Activated T-cell treated with anti-CD3 and anti-CD28 coated beads, Interleukin-2, amount 50 U/mL, for 72 hours (primary cell): ENCODE data around the gene GYPC. TPM values are rescaled to one million over a fixed set of nuclear protein-coding genes. Genes with fewer than 3 reads are reported as not detected.
A peak's percentile ranks its signal among the peaks of the same experiment; 100 is the strongest.
"Not testable (repeated sequence)": the region's sequence is repeated elsewhere in the genome, so short reads cannot be mapped to it uniquely, and the experiment has no call there.

ENCODE experiments used
- ATAC-seq, 2 donors: fragments of 150-1000 bp; cut with Tn5 transposase; replicated peaks in 1 of 2; 2 replicates each; pipeline ENCODE4 v1.10.0; 2021; ENCODE audit warnings: moderate library complexity in 2 of 2, mild to moderate bottlenecking in 1 of 2
- DNase-seq, 2 donors: peaks; one replicate each; pipeline ENCODE4 v3.0.0; 2021 to 2022; ENCODE audit warnings: mixed read lengths in 1 of 2
- H3K27ac Mint-ChIP-seq: one replicate; pipeline ENCODE4 v1.8.0; 2022; ENCODE audit warnings: mild to moderate bottlenecking, moderate library complexity, mixed read lengths
- H3K27me3 Mint-ChIP-seq: one replicate; pipeline ENCODE4 v1.8.0; 2022; ENCODE audit warnings: low read depth, mixed read lengths
- H3K36me3 Mint-ChIP-seq, 2 donors: one replicate each; pipeline ENCODE4 v1.8.0; 2022; ENCODE audit warnings: mixed read lengths in 2 of 2, mild to moderate bottlenecking in 1 of 2; ENCODE audit not compliant: insufficient read depth in 2 of 2
- H3K4me1 Mint-ChIP-seq: one replicate; pipeline ENCODE4 v1.8.0; 2022; ENCODE audit warnings: low read depth, mixed read lengths
- H3K4me3 Mint-ChIP-seq, 2 donors: one replicate each; pipeline ENCODE4 v1.8.0; 2022; ENCODE audit warnings: mild to moderate bottlenecking in 2 of 2, mixed read lengths in 2 of 2, moderate library complexity in 2 of 2
- H3K9me3 Mint-ChIP-seq, 2 donors: one replicate each; pipeline ENCODE4 v1.8.0; 2022; ENCODE audit warnings: mixed read lengths in 2 of 2
- total RNA-seq, 2 donors: library from RNA; stranded (reverse); gene quantifications; one replicate each; pipeline ENCODE4 v1.2.3, GENCODE V29; 2022

GYPC gene
- total RNA-seq, 2 donors from 2014 or later = 144 to 148 TPM

DNA sequence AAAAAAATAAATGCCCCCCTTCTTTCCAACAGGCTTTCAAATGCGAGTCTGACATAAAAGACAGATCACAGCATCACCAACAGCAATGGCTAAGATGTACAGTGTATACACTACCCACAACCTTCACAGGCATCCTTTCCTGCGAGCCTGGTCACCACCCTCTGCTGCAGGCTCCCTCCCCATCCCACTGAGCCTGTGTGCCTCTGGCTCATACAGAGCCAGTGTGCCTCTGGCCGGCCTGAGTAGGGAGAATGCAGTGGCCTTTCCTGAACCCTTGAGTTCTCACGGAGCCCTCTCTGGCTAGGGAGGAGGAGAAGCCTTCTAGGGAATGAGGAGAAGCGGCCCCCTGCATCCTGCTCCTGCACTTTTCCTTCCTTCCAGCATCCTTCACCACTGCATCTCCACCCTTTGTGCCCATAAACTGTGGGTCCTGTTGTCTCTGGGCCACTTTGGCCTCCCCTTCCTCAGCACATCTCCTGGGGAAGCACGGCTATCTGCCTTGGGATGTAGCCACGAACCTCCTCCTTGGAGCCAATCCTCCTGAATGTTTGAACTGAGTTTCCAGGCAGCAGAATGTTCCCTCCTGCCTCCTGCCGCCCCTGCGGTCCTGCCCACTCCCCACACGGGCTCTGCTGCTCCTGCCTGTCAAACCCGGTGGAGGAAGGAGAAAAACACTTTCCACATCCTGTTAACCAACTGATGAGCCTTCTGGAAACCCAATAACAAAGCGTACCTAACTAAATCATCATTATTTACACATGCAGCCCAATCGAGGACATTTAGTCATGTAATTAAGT, 22.5 kb downstream of the GYPC start:
- Mint-ChIP-seq H3K9me3 (peaks cover 5% of the 10 kb centered on the region in 2 donors), H3K36me3 (peaks cover 14 to 37% of the 10 kb centered on the region in 2 donors), H3K4me1 (peaks cover 6% of the 10 kb centered on the region), H3K4me3 (no peak overlapping the region), H3K27ac (peak overlapping the region; percentile 81), H3K27me3 (no peaks in the 10 kb centered on the region)
- ATAC-seq (no peak), DNase-seq (no peak)

DNA sequence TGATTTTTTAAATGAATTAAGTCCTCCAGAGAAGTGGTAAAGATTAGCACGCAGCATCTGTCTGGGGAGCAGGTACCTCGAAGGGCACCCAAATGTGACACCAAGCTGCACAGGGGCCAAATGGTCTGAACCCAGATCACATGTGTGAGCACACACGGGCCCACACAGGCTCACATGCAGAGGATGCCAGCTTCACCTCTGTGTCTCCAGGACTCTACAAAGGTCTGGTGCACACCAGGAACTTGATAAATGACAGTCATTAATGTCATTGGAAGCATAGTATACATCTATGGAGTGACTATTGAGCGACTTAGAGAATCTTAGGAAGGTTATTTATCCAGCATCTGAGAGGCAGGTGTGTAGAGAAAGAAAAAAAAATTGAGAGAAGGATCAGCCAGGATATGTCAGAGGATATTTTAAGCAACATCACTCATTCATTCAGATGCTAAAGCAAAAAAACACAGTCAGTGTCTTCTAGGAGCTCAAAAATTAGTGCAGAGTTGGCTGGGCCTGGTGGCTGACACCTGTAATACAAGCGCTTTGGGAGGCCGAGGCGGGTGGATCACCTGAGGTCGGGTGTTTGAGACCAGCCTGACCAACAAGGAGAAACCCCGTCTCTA, 23.2 kb downstream of the GYPC start:
- Mint-ChIP-seq H3K36me3 (peaks cover 14 to 39% of the 10 kb centered on the region in 2 donors), H3K9me3 (peaks cover 5% of the 10 kb centered on the region in 2 donors), H3K27me3 (no peaks in the 10 kb centered on the region), H3K4me3 (no peak overlapping the region), H3K27ac (no peak overlapping the region), H3K4me1 (peaks cover 9% of the 10 kb centered on the region)
- DNase-seq = no peak
- ATAC-seq = no peak

DNA sequence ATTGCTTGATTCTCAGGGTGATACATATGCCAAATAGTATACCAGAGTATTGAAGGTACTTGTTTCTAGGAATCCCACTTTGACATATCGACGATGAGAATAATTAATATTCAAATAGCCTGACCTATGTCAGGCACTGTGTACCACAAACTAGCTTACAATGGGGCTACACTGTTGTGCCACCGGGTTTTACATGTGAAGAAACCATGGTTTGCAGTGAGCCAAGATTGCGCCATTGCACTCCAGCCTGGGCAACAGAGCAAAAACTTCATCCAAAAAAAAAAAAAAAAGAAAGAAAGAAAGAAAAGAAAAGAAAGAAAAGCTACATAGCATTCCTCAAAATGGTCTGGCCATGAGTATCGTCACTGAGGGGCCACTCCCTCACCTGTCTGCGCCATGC, 25.5 kb downstream of the GYPC start:
- H3K4me3 Mint-ChIP-seq = no peak overlapping the region
- ATAC-seq (no peak), DNase-seq (no peak)
- H3K36me3 Mint-ChIP-seq = peaks cover 6 to 33% of the 10 kb centered on the region in 2 donors
- H3K9me3 Mint-ChIP-seq = no peaks in the 10 kb centered on the region
- H3K4me1 Mint-ChIP-seq = peaks cover 17% of the 10 kb centered on the region
- H3K27ac Mint-ChIP-seq = no peak overlapping the region
- H3K27me3 Mint-ChIP-seq = no peaks in the 10 kb centered on the region

DNA sequence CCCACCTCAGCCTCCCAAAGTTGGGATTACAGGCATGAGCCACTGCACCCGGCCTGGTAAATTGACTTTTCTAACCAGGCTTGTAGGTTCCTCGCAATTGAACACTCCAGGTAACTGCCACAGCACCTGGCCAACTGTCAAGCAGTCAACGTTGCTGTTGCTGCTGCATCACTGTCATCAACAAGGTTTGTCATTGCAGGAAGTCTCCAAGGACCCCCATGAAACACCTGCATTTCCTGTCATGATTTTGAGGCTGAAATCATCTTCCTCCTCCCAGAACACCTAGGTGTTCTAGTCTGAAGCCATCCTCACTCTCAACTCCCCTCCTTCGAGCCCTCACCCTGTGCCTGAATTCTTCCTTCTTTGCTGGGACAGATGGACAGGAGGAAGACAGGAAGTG, 29.7 kb downstream of the GYPC start:
- no peak for ATAC-seq

DNA sequence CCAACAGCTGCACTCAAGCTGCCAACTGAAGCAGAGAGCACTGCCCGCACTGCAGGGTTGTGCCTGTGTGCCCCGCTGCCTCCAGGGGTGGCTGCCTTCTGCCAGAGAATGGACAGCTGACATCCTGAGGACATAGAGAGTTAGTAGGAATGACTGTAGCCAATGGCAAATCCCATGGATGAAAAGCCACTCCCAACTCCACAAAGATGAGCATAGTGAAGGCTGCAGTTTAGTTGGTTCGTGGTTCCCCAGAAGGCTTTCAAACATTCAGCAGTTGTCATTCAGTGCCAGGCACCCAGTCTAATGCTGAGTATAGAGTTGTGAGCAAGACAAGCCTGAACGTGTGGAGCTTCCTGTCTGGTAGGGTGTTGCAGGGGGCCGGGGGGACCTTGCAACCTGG, 30.3 kb downstream of the GYPC start:
- Mint-ChIP-seq H3K4me1 (peaks cover 17% of the 10 kb centered on the region), H3K9me3 (no peaks in the 10 kb centered on the region), H3K27ac (no peak overlapping the region)

More for the DNA sequence above, 29.7 kb downstream of the GYPC start:
- H3K27me3 Mint-ChIP-seq = no peaks in the 10 kb centered on the region
- H3K4me3 Mint-ChIP-seq = no peak overlapping the region
- H3K36me3 Mint-ChIP-seq = peaks cover 11 to 36% of the 10 kb centered on the region in 2 donors
- DNase-seq = no peak
- H3K4me1 Mint-ChIP-seq = peaks cover 16% of the 10 kb centered on the region
- H3K27ac Mint-ChIP-seq = no peak overlapping the region
- no peaks in the 10 kb centered on the region for H3K9me3 Mint-ChIP-seq

DNA sequence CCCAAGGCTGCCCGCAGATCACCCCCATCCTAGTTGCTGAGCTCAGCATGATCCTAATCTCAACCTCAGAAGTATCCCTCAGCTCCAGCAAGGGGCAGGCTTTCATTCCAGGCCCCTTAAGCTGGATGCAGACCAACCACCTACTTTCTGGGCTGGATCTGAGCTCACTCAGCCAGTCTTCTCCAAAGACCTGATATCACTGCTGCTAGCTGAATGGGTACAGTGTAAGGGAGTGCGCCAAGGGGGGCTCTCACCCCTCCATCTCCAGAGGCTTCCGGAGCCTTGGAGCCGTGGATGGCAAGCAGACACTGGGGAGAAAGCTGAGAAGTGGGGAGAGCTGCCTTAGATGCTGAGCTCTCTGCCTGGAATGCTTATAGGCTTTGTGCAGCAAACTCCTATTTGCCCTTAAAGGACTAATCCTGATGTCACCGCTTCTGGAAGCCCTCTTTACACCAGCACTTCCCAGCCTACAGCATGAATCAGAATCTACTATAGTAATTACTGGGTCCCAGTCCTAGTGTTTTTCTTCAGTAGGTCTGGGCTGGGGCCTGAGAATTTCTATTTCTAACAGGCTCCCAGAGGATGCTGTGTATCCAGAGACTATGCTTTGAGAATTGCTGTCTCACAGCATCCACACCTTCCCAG, 31.0 kb downstream of the GYPC start:
- Mint-ChIP-seq H3K36me3 (peaks cover 12 to 43% of the 10 kb centered on the region in 2 donors), H3K4me1 (peaks cover 22% of the 10 kb centered on the region), H3K27me3 (no peaks in the 10 kb centered on the region), H3K27ac (no peak overlapping the region), H3K4me3 (no peak overlapping the region), H3K9me3 (no peaks in the 10 kb centered on the region)
- DNase-seq = no peak
- no peak for ATAC-seq

More for the DNA sequence above, 30.3 kb downstream of the GYPC start:
- Mint-ChIP-seq H3K27me3 (no peaks in the 10 kb centered on the region), H3K4me3 (no peak overlapping the region), H3K36me3 (peaks cover 12 to 40% of the 10 kb centered on the region in 2 donors)
- DNase-seq = no peak
- ATAC-seq = no peak

DNA sequence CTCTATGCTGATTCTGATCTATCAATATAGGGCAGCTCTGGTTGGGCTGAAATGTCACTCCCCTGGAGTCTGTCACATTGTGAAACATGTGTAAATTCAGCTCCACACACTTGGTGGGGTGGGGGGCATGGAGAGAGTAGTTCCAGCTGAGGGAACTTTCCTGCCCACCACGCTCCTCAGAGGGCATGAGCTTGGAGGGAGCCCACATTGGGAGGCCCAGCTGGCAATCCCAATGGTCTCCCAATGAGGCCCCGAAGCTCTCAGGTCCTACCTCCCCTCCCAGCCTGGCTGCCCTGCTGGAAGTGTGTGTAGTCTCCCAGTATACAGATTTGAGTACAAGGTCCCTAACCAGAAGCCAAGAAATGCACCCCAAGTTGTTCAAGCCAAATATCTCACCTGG, 31.5 kb downstream of the GYPC start:
- H3K36me3 Mint-ChIP-seq = peaks cover 14 to 46% of the 10 kb centered on the region in 2 donors
- no peaks in the 10 kb centered on the region for H3K9me3 Mint-ChIP-seq
- H3K27me3 Mint-ChIP-seq = no peaks in the 10 kb centered on the region
- ATAC-seq = no peak
- no peak for DNase-seq
- no peak overlapping the region for H3K27ac Mint-ChIP-seq
- H3K4me3 Mint-ChIP-seq = no peak overlapping the region
- peaks cover 22% of the 10 kb centered on the region for H3K4me1 Mint-ChIP-seq

DNA sequence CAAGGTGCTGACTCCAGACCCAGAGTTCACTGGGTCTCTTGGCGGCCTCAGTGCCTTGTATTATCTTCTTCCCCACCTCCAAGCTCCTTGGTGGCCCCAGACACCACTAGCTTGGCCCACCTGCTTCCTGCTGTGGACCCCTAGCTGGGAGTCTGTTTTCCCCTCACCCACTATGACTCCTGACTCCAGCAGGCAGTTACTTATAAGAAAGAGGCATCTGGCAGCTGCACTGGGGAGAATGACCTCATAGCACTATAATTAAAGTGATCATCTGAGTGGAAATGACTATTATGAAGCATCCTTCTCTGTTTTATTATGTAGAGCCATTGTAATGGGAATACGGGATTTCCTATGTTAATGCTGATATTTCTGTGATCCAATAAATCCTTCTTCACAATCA, 32.6 kb downstream of the GYPC start:
- H3K27me3 Mint-ChIP-seq, H3K27ac Mint-ChIP-seq, H3K4me3 Mint-ChIP-seq, H3K9me3 Mint-ChIP-seq, ATAC-seq, DNase-seq: not testable (repeated sequence)
- Mint-ChIP-seq H3K36me3 (peaks cover 19 to 52% of the 10 kb centered on the region in 2 donors), H3K4me1 (peaks cover 22% of the 10 kb centered on the region)

DNA sequence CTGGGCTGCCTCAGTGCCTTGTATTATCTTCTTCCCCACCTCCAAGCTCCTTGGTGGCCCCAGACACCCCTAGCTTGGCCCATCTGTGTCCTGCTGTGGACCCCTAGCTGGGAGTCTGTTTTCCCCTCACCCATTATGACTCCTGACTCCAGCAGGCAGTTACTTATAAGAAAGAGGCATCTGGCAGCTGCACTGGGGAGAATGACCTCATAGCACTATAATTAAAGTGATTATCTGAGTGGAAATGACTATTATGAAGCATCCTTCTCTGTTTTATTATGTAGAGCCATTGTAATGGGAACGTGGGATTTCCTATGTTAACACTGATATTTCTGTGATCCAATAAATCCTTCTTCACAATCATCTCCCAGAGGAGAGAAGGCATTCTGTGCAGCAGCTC, 36.3 kb downstream of the GYPC start:
- H3K4me1 Mint-ChIP-seq, ATAC-seq, H3K27me3 Mint-ChIP-seq, DNase-seq, H3K4me3 Mint-ChIP-seq, H3K9me3 Mint-ChIP-seq, H3K27ac Mint-ChIP-seq: not testable (repeated sequence)
- H3K36me3 Mint-ChIP-seq = peaks cover 23 to 50% of the 10 kb centered on the region in 2 donors

DNA sequence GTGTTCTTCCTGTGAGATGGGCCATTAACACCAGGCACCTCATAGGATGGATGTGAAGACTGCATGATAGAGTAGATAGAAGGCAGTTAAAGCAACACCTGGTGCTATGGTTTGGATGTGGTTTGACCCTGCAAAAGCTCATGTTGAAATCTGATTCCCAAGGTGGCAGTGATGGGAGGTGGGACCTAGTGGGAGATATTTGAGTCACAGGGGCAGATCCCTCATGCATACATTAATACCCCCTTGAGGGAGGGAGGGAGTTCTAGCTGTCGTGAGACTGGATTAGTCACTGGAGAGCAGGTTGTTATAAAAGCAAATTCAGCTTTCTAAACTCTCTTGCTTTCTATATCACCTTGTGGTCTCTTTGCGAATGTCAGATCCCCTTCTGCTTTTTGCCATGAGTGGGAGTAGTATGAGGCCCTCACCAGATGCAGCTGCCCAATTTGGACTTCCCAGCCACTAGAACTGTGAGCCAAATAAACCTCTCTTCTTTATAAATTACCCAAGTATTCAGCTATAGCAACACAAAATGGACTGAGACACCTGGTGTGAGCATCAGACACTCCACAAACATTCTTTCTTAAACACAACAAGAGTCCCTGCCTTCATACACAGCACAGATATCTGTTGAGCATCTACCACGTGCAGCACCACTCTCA, 37.1 kb downstream of the GYPC start:
- H3K27ac Mint-ChIP-seq, DNase-seq: not testable (repeated sequence)
- peaks cover 22 to 51% of the 10 kb centered on the region in 2 donors for H3K36me3 Mint-ChIP-seq

DNA sequence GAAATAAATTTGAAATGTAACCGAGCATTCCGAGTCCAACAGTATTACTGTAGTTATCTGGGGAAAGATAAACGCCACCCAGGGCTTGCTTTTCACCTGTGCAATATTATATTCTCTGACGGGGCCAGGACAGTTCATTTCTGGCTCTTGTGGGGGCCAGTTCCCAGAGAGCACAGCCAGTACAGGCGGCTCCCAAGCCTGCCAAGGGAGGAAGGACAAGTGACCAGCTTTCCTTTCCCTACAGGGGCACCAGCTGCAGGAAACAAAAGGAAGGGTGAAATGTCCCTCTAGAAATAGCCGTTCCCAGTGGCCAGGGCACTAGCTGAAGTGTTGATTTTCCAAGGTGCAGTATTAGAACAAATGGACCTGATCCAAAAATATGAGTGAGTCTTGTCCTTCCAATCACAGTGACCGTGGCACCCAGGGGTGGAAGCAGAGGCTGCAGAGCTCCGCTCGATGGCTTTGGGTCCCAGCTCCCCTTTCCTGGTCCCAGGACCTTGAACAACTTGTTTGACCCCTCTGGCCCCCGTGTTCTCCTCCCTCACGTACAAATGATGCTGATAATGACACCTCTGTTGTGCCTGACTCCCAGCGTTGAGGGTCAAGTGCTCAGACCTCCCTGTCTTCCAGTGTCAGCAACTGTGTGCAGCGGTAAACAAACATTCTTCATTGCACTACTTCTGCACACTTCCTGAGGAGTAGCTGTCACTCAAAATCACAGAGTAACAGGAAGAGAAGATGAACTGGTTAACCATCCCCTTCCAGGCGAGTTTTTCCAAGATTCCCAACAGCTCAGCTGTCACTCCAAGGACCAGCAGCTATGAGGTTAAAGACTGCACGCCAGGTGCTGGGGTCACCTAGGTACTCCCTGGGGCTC, 40.9 kb downstream of the GYPC start:
- peaks cover 16 to 30% of the 10 kb centered on the region in 2 donors for H3K36me3 Mint-ChIP-seq
- no peak overlapping the region for H3K4me3 Mint-ChIP-seq
- peaks cover 0 to 4% of the 10 kb centered on the region in 2 donors for H3K9me3 Mint-ChIP-seq
- no peak overlapping the region for H3K27ac Mint-ChIP-seq
- H3K27me3 Mint-ChIP-seq = no peaks in the 10 kb centered on the region
- ATAC-seq (no peak), DNase-seq (no peak)
- H3K4me1 Mint-ChIP-seq = no peaks in the 10 kb centered on the region

More for the DNA sequence above, 37.1 kb downstream of the GYPC start:
- H3K4me3 Mint-ChIP-seq, ATAC-seq, H3K27me3 Mint-ChIP-seq, H3K9me3 Mint-ChIP-seq, H3K4me1 Mint-ChIP-seq: not testable (repeated sequence)

DNA sequence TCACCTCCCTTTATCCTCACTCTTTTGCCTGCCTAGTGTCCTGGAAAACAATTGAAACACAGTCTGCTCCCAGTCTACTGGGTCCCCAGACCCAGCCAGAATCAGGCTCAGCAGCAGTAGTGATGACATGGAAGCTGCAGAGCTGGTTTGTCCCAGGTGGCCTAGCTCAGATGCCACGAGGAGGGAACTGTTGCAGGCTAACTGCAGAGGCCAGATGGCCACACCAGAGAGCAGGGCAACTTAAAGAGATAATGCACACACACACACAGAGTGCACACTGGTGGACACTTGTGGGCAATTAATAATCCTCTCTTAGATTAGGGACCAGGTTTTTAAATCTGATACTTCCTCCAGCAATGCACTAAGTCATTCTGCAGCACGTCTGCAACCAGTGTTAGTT, 42.4 kb downstream of the GYPC start:
- H3K9me3 Mint-ChIP-seq = peaks cover 0 to under 1% of the 10 kb centered on the region in 2 donors
- DNase-seq (no peak), ATAC-seq (no peak)
- no peaks in the 10 kb centered on the region for H3K27me3 Mint-ChIP-seq
- no peak overlapping the region for H3K27ac Mint-ChIP-seq
- H3K4me1 Mint-ChIP-seq = no peaks in the 10 kb centered on the region
- H3K4me3 Mint-ChIP-seq = no peak overlapping the region
- H3K36me3 Mint-ChIP-seq = peaks cover 7 to 16% of the 10 kb centered on the region in 2 donors
